IPS-18a (cell line): ENCODE measurements around the gene SCARB2.

Experiments
- H3K27ac ChIP-seq: one replicate; pipeline ENCODE4 v1.5.1; 2013; ENCODE audit warnings: low read length
- H3K27me3 ChIP-seq: one replicate; pipeline ENCODE4 v1.6.1; 2013; ENCODE audit warnings: mild to moderate bottlenecking, low read length; ENCODE audit not compliant: control insufficient read depth, insufficient read depth
- H3K36me3 ChIP-seq: one replicate; pipeline ENCODE4 v1.6.1; 2013; ENCODE audit warnings: low read depth, low read length; ENCODE audit not compliant: control insufficient read depth
- H3K4me1 ChIP-seq: one replicate; pipeline ENCODE4 v1.6.1; 2013; ENCODE audit warnings: low read depth, low read length; ENCODE audit not compliant: control insufficient read depth
- H3K4me3 ChIP-seq: one replicate; pipeline ENCODE4 v1.5.1; 2013; ENCODE audit warnings: low read length
- H3K9ac ChIP-seq: one replicate; pipeline ENCODE4 v1.6.1; 2013; ENCODE audit warnings: mild to moderate bottlenecking, low read length, moderate library complexity
- H3K9me3 ChIP-seq: one replicate; pipeline ENCODE4 v1.6.1; 2013; ENCODE audit warnings: low read depth, low read length; ENCODE audit not compliant: control insufficient read depth

SCARB2 gene

DNA sequence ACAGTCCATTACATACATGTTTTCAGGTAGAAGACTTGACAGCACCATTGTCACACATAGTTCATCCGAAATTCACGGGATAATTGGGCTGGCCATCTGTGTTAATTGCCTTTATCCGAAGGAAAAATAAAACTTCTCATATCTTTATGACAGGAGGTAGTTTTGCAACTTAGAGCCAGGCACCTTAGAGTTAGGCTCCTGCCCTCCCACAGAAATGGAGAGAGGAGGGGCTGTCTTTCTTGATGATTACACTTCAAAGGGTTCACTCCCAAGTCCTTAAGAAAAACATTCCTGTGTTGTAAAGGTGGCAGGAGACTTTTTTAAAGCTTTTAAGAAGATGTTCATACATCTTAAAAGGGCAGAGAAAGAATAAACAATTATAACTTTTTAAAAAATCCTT is 10.5 kb upstream of the SCARB2 start:
- H3K4me3 ChIP-seq = no peak overlapping the region
- no peaks in the 10 kb centered on the region for H3K36me3 ChIP-seq
- H3K9ac ChIP-seq = no peak overlapping the region
- H3K27me3 ChIP-seq = no peaks in the 10 kb centered on the region
- H3K9me3 ChIP-seq = peaks cover 6% of the 10 kb centered on the region
- H3K4me1 ChIP-seq = no peaks in the 10 kb centered on the region
- no peak overlapping the region for H3K27ac ChIP-seq

DNA sequence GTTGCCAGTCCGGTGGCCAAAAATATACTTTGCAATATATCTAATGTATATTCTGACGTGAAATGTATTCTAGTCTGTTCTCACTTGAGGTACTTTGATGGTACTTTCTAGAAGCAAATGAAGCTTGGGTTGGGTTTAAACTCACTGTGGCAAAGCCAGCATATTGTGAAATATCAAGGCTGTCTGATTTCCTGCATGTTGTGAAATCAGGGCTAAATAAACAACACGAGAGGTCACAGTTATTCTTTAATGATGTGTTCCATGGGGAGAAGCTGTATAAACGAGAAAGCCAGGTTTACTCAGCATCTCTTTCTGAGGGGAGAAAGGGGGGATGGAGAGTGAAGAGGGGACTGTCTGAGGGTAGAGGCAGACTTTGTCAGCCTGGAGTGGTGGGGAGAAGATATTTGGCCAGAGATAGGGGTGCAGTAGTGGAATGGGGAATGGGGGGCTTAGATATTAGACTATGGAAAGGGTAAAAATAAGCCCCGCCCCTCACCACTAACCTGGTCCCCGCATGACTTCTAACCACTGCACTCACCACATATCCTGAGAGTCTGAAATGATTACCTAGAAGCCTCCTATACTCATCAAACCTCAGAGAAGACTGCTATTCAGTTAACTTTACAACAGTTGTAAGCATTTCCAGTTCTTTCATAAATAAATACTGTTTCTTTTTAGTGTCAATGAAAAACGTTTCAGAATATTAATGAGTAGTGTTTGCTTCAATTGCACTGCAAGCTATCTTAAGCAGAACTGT is 5.9 kb upstream of the SCARB2 start:
- no peaks in the 10 kb centered on the region for H3K9me3 ChIP-seq
- H3K36me3 ChIP-seq = no peaks in the 10 kb centered on the region
- H3K27me3 ChIP-seq = no peaks in the 10 kb centered on the region
- no peak overlapping the region for H3K27ac ChIP-seq
- no peak overlapping the region for H3K4me3 ChIP-seq
- H3K9ac ChIP-seq = no peak overlapping the region
- peaks cover 6% of the 10 kb centered on the region for H3K4me1 ChIP-seq

DNA sequence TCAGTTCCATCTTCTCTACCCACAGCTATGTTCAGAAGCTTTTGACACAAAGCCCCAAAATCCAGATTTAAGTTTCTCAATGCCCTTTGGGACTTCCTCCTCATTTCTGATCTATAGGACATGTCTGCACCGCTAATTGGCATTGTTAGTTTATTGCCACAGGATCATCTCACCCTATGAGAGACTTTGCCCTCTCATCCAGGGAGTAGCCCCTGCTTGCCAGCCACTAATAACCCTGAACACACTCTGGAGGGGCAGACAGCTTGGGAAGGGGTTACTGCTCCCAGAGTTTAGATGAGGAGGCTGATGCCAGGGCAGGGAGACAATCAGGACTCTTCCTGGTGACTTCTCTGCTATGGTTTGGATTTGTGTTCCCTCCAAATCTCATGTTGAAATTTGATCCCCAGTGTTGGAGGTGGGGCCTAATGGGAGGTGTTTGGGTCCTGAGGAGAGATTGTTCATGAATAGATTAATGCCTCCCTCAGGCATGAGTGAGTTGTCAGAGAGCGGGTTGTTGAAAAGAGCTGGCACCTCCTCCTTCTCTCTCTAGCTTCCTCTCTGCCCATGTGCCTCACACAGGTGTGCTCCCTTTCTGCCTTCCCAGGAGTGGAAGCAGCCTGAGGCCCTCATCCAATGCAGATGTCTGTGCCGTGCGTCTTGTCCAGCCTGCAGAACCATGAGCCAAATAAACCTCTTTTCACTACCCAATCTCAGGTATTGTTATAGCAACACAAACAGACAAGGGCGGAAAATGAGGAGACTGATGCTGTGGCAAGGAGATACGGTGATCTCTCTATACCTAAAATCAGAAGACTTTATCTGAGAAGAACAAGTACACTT is 3.6 kb upstream of the SCARB2 start:
- no peak overlapping the region for H3K9ac ChIP-seq
- H3K4me1 ChIP-seq = peaks cover 17% of the 10 kb centered on the region
- H3K27ac ChIP-seq = no peak overlapping the region
- H3K27me3 ChIP-seq = no peaks in the 10 kb centered on the region
- no peaks in the 10 kb centered on the region for H3K9me3 ChIP-seq
- H3K4me3 ChIP-seq = no peak overlapping the region
- H3K36me3 ChIP-seq = no peaks in the 10 kb centered on the region

DNA sequence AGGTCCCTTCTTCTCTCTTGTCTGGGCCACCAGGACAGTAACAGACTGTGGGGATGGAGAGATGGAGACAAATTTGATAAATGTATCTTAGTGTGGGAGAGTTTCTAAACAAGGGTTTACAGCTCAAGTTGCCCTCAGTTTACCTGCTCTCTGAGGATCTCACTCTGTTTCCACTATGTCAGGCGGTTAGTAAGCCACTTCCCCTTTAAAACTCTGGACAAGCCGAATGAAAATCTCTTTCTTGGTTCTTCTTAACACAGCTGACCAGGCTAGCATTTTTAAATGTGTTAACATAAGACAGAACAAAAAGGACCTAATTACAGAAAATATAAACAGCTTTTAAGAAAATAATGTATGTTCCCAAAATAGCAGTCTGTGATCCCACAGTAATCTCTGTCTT is 2.9 kb upstream of the SCARB2 start:
- H3K27ac ChIP-seq = no peak overlapping the region
- H3K27me3 ChIP-seq = no peaks in the 10 kb centered on the region
- no peaks in the 10 kb centered on the region for H3K36me3 ChIP-seq
- no peak overlapping the region for H3K4me3 ChIP-seq
- no peak overlapping the region for H3K9ac ChIP-seq
- H3K4me1 ChIP-seq = peaks cover 19% of the 10 kb centered on the region
- no peaks in the 10 kb centered on the region for H3K9me3 ChIP-seq

DNA sequence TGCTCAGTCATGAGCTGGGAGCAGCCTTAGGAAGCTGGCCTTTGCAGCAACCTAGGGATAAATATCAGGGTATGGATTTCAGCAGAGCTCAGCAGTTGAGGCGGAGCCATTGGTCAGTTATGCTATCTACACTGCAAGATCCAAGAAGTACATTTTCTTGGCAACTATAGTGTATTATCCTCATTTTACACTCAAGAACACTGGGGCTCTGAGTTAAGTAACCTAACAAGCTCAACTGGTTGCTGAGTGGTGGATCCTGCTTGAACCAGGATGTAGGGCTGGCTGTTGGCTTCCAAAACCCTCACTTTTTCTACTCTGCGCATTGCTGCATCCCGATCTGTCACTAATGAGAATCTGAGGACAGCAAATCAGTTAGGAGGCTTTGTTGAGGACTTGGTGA is 1.5 kb upstream of the SCARB2 start:
- no peak overlapping the region for H3K9ac ChIP-seq
- no peaks in the 10 kb centered on the region for H3K9me3 ChIP-seq
- H3K36me3 ChIP-seq = no peaks in the 10 kb centered on the region
- peaks cover 19% of the 10 kb centered on the region for H3K4me1 ChIP-seq
- H3K4me3 ChIP-seq = no peak overlapping the region
- no peak overlapping the region for H3K27ac ChIP-seq
- H3K27me3 ChIP-seq = no peaks in the 10 kb centered on the region

DNA sequence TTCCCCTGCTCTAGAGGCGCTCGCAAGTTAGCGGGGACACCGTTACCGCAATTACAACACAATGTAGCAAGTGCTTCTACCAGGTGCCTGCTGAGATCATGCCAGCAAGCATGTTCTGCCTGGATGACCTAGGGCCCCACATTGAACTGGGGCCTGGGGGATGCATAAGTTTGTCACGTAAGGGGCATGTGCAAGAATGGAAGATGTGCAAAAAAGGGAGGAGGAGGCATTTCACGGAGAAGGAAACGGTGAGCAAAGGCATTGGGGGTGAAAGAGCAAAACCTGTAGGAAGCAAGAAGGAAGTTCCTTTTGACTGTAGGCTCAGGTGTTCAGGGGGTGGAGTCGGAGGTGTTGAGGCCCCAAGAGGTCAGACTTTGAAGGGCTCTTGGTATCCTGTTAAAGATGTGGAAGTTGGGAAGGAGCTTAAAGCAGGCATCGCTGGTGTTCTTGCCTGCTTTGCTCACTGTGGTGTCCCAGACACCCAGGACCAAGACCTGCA is 602 bp upstream of the SCARB2 start:
- no peaks in the 10 kb centered on the region for H3K36me3 ChIP-seq
- peak overlapping the region; percentile 71 for H3K9ac ChIP-seq
- no peaks in the 10 kb centered on the region for H3K9me3 ChIP-seq
- H3K4me3 ChIP-seq = peak overlapping the region; percentile 81
- peak overlapping the region; percentile 18 for H3K27ac ChIP-seq
- no peaks in the 10 kb centered on the region for H3K27me3 ChIP-seq
- H3K4me1 ChIP-seq = peaks cover 19% of the 10 kb centered on the region

DNA sequence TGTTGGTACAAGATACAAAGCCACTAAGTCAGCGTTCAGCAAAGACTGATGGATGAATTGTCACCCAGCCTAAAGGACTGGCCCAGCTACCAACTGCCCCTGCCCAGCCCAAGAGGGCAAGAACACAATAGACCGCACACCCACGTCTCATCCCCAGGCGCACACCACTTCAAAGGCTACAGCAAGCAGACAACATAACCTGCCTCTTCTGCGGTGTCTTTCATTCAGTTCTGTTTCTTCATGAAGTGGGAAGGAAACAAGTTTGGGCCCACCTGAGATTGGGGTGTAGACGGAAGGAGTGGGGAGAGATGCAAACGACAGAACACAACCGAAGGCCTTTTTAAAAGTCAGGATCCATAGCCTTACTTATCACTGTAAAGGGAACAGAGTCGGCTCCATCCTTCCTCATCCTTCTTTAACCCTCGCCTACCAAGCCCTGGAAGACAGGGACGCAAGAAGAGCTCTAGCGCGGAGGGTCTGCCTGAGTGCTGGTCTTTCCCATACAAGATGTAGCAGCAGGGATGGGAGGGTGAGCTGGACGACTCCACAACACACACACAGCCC is 691 bp downstream of the SCARB2 start:
- H3K4me1 ChIP-seq = peaks cover 19% of the 10 kb centered on the region
- H3K27ac ChIP-seq = no peak overlapping the region
- H3K27me3 ChIP-seq = no peaks in the 10 kb centered on the region
- H3K9me3 ChIP-seq = no peaks in the 10 kb centered on the region
- H3K36me3 ChIP-seq = no peaks in the 10 kb centered on the region
- peak overlapping the region; percentile 71 for H3K9ac ChIP-seq
- H3K4me3 ChIP-seq = peak overlapping the region; percentile 81

DNA sequence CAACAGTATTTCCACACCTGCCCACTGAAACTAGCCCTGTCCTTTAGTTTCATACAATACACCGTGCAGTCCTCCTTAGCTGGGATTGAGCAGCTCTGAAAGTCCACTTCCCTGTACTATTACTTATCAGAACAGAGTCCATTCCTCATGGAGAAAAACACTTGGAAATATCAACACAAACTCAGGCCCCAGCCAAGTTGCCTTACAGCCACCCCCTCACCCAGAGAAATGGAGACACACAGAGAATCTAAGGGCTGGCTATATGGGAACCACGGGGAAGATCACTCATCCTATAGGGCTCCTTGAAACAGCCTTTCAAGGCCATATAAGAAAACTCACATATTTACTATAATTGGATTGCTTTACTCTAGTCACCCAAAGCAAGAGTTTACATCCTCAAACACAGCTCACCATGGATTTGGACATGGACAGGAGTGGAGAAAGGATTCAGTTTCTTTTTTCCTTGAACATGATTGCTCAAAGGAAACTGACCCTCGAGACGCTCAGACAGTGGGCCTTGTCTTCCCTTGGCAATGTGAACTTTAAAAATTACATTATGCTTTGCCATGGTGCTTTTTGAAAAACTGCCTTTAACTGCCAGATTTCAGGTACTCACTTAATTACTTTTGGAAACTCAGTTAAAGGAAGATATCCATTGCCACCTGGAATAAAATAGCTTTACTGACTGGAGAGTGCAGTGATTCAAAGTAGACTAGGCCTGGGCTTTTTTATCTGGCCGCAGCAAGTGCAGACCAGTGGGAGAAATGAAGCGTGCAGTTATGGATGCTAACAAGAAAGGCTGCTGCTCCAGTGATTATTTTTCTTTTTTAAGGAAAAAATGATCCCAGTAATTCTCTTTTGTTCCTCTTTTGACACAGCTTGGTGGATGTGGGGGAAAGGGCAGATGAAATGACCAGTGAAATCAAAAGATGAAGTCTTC is 1.6 kb downstream of the SCARB2 start:
- Histone ChIP-seq H3K27ac (no peak overlapping the region), H3K36me3 (no peaks in the 10 kb centered on the region), H3K4me3 (peak overlapping the region; percentile 81), H3K9me3 (no peaks in the 10 kb centered on the region), H3K27me3 (no peaks in the 10 kb centered on the region), H3K4me1 (peaks cover 19% of the 10 kb centered on the region), H3K9ac (no peak overlapping the region)

DNA sequence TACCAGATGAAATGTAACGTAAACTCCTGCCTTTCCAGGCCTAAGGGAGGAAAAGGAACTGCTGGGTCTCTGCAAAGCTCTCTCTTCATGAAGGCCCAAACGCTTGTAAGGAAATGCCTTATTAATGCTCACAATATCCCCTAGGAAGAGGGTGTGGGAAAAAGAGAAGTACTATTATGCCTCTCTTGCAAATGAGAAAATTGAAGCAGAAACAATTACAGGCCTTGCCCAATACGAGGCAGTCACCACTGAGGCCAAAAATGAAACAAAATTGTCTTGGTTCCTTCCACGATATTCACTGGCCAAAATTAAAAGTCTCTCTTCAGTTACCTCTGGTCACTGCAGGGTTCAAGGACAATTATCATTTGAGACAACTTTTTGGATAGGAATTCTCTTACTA is 3.2 kb downstream of the SCARB2 start:
- no peaks in the 10 kb centered on the region for H3K27me3 ChIP-seq
- H3K4me1 ChIP-seq = peaks cover 19% of the 10 kb centered on the region
- H3K9me3 ChIP-seq = no peaks in the 10 kb centered on the region
- H3K4me3 ChIP-seq = no peak overlapping the region
- no peaks in the 10 kb centered on the region for H3K36me3 ChIP-seq
- no peak overlapping the region for H3K9ac ChIP-seq
- no peak overlapping the region for H3K27ac ChIP-seq

DNA sequence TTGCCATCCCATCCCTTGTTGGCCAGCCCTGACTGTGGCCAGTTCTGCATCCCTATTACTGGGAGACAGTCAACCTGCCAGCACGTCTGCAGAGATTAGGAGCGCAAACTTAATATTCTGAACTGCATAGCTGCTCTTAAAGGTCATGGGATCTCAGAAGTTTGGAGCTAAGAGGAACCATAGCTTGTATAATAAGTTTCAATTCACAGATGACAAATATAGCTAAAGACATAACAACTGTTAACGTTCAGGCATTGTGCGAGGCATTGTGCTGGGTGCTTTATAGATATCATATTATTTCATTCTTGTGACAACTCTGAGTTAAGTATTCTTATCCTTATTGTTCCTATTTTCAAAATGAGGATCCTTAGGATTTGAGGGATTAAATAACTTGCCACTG is 3.7 kb downstream of the SCARB2 start:
- Histone ChIP-seq H3K36me3 (no peaks in the 10 kb centered on the region), H3K27me3 (no peaks in the 10 kb centered on the region), H3K4me1 (peaks cover 17% of the 10 kb centered on the region), H3K9ac (no peak overlapping the region), H3K9me3 (no peaks in the 10 kb centered on the region), H3K4me3 (no peak overlapping the region), H3K27ac (no peak overlapping the region)
